PFSK-1 (cell line): ENCODE results near the gene HPF1.

Experiments used
- POLR2AphosphoS5 ChIP-seq: IDR thresholded peaks from 2 replicates; pipeline ENCODE4 v1.6.1; 2012; ENCODE audit warnings: low read depth, mild to moderate bottlenecking, control low read depth, low read length, moderate library complexity
- TF ChIP-seq, protein P1 (sequence below), 2 experiments: IDR thresholded peaks; 2 replicates each; pipeline versions ENCODE4 v1.6.1 to v1.8.0; 2011 to 2012; ENCODE audit warnings: low read depth in 2 of 2, low read length in 2 of 2, control low read depth in 1 of 2, inconsistent platforms in 1 of 2, mild to moderate bottlenecking in 1 of 2, moderate library complexity in 1 of 2; ENCODE audit not compliant: insufficient read depth in 1 of 2

DNA sequence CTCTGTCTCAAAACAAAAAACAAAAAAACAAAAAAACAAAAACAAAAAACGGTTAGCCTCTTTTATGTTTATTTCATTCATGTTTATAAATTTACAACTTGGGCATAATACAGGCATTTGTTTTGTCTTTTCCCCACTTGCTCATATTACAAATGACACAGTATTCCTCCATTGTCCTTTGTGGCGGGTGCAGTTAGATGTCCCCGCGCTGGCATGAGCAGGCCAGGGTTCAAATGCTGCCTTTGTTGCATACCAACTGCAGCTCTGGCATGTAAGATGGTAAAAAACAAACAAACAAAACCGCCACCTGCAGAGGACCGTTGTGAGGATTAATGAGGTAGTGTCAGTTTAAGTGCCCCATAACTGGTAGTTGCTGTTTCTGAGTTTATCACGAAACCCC lies 16.1 kb upstream of the HPF1 start:
- TF ChIP-seq POLR2AphosphoS5: no peak
- TF ChIP-seq, protein P1, sequence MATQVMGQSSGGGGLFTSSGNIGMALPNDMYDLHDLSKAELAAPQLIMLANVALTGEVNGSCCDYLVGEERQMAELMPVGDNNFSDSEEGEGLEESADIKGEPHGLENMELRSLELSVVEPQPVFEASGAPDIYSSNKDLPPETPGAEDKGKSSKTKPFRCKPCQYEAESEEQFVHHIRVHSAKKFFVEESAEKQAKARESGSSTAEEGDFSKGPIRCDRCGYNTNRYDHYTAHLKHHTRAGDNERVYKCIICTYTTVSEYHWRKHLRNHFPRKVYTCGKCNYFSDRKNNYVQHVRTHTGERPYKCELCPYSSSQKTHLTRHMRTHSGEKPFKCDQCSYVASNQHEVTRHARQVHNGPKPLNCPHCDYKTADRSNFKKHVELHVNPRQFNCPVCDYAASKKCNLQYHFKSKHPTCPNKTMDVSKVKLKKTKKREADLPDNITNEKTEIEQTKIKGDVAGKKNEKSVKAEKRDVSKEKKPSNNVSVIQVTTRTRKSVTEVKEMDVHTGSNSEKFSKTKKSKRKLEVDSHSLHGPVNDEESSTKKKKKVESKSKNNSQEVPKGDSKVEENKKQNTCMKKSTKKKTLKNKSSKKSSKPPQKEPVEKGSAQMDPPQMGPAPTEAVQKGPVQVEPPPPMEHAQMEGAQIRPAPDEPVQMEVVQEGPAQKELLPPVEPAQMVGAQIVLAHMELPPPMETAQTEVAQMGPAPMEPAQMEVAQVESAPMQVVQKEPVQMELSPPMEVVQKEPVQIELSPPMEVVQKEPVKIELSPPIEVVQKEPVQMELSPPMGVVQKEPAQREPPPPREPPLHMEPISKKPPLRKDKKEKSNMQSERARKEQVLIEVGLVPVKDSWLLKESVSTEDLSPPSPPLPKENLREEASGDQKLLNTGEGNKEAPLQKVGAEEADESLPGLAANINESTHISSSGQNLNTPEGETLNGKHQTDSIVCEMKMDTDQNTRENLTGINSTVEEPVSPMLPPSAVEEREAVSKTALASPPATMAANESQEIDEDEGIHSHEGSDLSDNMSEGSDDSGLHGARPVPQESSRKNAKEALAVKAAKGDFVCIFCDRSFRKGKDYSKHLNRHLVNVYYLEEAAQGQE (IDR thresholded peaks at IDR 0.05; ENCODE audit: insufficient read depth in 1 of 2, low read depth in 2 of 2, low read length in 2 of 2): no peak
